GM21381 (cell line): Measurements from ENCODE around the gene PHLDB2.

ENCODE experiments used
- ATAC-seq: cut with Tn5 transposase; IDR thresholded peaks from one replicate; pipeline ENCODE4 v1.9.1; 2021; ENCODE audit warnings: mild to moderate bottlenecking, moderate library complexity; ENCODE audit not compliant: unreplicated experiment

Gene PHLDB2

GRCh38 chr3:111874177-111874820 lies 15.2 kb downstream of the PHLDB2 start:
- ATAC-seq: no peak

- ATAC-seq: no peak
These were observed 22.4 kb downstream of the PHLDB2 start for GRCh38 chr3:111881480-111881879.

- no peak for ATAC-seq
These were observed 23.1 kb downstream of the PHLDB2 start for GRCh38 chr3:111882194-111882593.

- ATAC-seq: peak; percentile 100
These were observed 23.7 kb downstream of the PHLDB2 start for GRCh38 chr3:111882799-111883198.

DNA sequence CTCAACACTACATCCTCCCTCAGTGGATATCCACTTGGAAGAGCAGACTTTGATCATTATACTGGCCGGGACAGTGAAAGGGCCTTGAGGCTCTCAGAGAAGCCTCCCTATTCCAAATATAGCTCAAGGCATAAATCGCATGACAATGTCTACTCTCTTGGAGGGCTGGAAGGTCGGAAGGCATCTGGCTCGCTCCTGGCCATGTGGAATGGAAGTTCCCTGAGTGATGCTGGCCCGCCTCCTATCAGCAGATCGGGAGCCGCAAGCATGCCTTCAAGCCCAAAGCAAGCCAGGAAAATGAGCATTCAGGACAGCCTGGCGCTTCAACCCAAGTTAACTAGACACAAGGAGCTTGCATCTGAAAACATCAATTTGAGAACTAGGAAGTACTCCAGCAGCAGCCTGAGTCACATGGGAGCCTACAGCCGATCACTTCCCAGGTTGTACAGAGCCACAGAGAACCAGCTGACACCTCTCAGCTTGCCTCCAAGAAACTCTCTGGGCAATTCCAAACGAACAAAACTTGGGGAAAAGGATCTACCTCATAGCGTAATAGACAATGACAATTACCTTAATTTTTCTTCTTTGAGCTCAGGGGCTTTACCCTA lies 25.4 kb downstream of the PHLDB2 start:
- no peak for ATAC-seq

DNA sequence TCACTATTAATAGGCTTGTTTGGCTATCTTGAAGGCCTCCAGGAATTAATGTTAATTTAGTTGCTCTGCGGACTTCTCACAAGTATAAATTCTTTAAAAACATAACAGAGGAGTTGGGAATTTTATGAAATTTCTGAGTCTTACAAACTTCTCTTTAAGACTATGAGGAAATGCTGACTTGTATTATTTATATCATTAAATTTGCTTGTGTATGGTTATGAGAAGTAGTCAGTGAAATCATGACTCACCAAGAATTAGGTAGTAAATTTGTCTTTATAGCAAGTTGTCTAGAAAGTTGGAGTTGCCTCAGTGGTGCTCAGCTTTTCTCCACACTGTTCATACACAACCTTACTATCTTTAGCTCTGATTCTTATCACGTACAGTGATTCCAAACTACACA lies 26.5 kb downstream of the PHLDB2 start:
- ATAC-seq: no peak

DNA sequence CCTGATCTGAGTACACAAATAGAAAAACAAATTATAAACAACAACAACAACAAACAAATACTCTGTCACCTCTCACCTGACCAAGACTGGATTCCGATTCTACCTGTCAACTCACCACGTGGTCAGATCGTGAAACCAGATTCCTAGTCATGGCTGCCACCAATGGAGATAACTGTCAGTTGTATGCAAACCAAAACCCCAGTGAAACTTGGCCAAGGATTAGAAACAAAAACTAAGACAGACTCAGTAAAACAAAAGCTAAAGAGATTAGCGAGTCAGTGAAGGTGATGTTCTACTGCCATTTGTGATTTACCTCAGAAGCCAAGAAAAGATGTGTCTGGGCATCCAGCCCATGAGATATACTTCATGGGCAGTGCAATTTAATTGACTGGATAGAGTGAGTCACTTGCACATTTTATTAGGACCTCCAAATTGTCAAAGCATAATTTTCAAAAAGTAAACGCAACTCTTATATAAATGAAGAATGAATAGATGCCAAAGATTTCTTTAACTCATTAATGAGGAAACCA lies 31.1 kb downstream of the PHLDB2 start:
- ATAC-seq: no peak

DNA sequence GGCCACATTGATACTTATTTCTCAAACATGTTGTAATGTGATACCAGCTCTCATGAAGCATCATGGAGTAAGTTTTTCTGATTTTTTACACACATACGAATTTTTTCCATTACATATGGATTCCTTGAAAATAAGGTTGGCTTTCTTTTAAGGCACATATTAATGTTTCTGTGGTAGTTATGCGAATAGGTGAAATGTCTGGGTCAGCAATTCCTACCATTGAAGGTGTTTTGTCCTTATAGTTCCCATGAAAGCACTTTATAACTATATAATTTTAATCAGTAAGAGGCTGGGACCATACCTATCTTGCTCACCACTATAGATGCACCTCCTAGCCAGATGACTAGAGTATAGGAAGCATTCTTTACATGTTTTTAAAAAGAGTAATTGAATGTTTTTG lies 33.0 kb downstream of the PHLDB2 start:
- ATAC-seq: no peak

- no peak for ATAC-seq
These were observed 36.0 kb downstream of the PHLDB2 start for GRCh38 chr3:111895071-111895470.

DNA sequence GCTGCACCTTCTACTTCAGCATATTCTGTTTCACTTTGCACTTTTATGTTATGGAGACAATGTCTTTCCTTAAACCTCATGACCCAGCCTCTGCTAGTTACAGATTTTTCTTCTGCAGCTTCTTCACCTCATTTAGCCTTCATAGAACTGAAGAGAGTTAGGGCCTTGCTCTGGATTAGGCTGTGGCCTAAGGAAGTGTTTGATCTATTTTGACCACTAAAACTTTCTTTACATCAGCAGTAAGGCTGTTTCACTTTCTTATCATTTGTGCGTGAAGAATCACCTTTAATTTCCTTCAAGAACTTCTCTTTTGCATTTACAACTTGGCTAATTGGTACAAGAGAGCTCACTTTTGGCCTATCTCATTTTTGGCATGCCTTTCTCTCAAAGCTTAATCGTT lies 40.9 kb downstream of the PHLDB2 start:
- no peak for ATAC-seq

- ATAC-seq: no peak
These were observed 42.6 kb downstream of the PHLDB2 start for GRCh38 chr3:111901637-111902036.

GRCh38 chr3:111902534-111902933 lies 43.5 kb downstream of the PHLDB2 start:
- ATAC-seq: no peak

DNA sequence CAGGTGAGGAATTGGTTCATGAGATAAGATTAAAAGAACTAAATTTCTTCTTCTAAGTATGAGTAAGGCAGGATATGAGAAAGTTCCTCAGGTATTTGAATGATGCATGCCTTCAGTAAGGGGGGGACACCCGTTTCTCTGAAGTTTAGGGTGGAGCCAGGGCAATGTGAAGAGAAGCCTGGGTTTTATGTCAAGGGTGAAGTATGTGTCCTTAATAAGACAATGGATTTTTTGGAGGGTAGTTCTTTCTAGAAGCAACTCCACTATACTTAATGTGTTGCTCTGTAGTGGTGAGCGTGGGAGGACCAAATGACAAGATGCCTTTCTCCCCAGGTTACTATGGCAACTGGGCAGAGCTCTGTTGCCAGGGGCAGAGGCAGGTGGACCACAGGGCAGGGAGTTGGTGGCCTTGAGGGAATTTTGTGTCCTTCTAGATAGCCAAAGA lies 44.0 kb downstream of the PHLDB2 start:
- ATAC-seq: no peak

DNA sequence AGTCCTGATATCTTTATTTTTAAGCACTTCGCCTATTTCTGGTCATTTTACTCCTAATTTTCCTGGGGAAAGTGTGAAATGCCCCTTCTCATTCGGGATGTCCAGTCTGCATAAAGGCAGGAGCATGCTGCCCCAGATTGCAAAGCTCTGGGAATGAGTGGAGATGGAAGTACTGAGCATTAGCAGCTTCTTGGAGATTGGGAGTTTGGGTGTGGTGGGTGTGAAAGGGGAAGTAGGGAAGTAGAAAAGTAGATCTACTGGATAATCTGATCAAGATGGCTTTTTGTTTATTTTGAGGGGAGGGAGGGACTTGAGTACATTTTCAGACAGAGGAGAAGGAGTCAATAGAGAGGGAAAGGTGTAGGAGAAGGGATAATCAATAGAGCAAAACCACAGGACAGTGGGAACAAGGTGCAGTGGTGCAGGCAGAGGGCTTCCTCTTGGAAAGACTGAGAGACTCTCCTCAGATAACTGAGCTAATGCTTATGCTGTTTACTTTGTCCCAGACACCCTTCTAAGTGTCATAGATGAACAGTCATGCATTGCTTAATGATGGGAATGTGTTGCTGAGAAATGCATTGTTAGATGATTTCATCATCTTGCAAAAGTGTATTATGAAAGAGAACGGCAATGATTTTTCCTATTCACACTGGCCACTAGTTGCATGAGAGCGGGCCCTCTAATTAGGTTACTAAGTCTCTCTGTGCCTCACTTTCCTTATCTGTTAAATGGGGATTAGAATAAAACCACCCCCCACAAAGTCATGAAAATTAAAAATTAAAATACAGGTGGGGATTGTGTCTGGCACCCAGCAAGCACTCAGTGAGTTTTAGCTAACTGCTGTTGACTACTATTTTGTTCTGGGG lies 45.5 kb downstream of the PHLDB2 start:
- no peak for ATAC-seq

DNA sequence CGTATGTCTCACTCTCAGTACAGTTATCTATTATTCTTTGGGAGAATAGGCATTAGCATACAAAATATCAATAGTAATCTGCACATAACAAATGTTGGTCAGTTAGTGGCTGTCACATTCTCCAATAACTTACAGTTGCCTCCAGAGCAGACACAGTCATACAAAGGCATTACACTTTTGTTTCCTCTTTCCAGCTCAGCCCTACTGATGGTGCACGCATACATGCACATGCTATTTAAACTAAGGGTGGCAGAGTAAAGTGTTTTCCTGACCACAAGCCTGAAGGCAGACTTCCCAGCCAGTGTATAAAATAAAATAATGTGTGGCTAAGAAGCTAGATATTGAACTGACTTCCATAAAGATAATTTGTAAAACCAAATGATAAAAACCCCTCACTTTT lies 47.6 kb downstream of the PHLDB2 start:
- ATAC-seq: no peak

DNA sequence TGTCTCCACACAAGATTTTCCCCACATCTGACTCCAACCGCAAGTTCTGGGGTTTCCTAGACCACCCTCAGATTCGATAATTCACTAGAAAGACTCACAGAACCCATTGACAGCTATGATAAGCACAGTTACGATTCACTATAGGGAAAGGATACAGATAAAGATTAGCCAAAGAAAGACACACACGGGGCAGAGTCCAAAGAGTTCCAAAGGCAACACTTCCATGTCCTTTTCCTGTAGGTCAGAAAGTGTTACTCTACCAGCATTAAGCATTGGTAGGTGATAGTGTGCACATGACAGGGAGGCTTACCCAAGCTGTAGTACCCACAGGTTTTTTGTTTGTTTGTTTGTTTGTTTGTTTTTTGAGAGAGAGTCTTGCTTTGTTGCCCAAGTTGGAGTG lies 48.1 kb downstream of the PHLDB2 start:
- ATAC-seq: no peak

GRCh38 chr3:111910806-111911205 lies 51.7 kb downstream of the PHLDB2 start:
- no peak for ATAC-seq

- ATAC-seq: no peak
These were observed 52.4 kb downstream of the PHLDB2 start for GRCh38 chr3:111911446-111911845.

- no peak for ATAC-seq
These were observed 54.2 kb downstream of the PHLDB2 start for GRCh38 chr3:111913163-111913763.

- no peak for ATAC-seq
These were observed 56.8 kb downstream of the PHLDB2 start for GRCh38 chr3:111915905-111916304.

DNA sequence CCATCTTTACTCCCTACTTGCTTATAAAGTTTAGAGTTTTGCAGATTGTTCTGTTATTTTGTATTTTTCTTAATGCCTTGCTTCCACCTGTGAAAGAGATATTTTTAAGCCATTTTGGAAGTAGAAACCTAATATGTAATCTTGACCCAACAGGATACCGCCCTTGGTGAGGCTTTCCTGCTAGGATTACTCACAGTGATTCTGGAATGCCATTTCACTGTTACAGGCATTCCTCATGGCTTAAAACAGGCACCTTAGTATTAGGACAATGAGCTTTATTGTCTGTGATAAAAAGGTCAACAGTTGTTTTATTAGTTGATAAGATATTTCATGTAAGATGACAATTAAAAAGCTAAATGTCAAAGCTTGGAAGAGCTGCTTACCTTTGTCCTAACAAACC lies 58.2 kb downstream of the PHLDB2 start:
- ATAC-seq: no peak
